Testis (tissue), 3 donors: ENCODE data around the gene ZMIZ2. TPM values are rescaled to one million over a fixed set of nuclear protein-coding genes. Genes with fewer than 3 reads are reported as not detected.
A peak's percentile ranks its signal among the peaks of the same experiment; 100 is the strongest.
"Not testable (repeated sequence)": the region's sequence is repeated elsewhere in the genome, so short reads cannot be mapped to it uniquely, and the experiment has no call there.

Experiments used
- DNase-seq: peaks from one replicate; pipeline ENCODE4 v3.0.0-alpha.2; 2019
- H3K27ac ChIP-seq, 2 donors: fragments of 200-600 bp; sonication (generic); one replicate each; pipeline ENCODE4 v1.5.1; 2019
- H3K27me3 ChIP-seq: fragments of 200-600 bp; sonication (generic); one replicate; pipeline ENCODE4 v1.5.1; 2019
- H3K36me3 ChIP-seq: fragments of 200-600 bp; sonication (generic); one replicate; pipeline ENCODE4 v1.5.1; 2017; ENCODE audit warnings: low read depth; ENCODE audit errors: missing control alignments
- H3K4me1 ChIP-seq: fragments of 200-600 bp; sonication (generic); one replicate; pipeline ENCODE4 v1.5.1; 2019
- H3K4me3 ChIP-seq, 2 donors: fragments of 200-600 bp; sonication (generic); one replicate each; pipeline ENCODE4 v1.5.1; 2017 to 2019
- H3K9me3 ChIP-seq: fragments of 200-600 bp; sonication (generic); one replicate; pipeline ENCODE4 v1.5.1; 2017
- POLR2A ChIP-seq: fragments of 450-650 bp; IDR thresholded peaks from one replicate; pipeline ENCODE4 v1.6.1; 2017; ENCODE audit warnings: antibody characterized with exemption, mild to moderate bottlenecking, moderate library complexity
- WGBS, 2 donors: methylation state at CpG; one replicate each; pipeline ENCODE4 v1.1.5; 2018; 5-methylcytosine and 5-hydroxymethylcytosine counted together
- intact Hi-C: fragments of 100-400 bp; cut with DNase I; formaldehyde crosslinking; loops from one replicate; pipeline ENCODE4 v1.15.1; 2023; ENCODE audit warnings: low total_unique reads
- polyA plus RNA-seq: library from polyadenylated mRNA; stranded (reverse); fragments of 350-450 nt; fragmentation: Illumina TruSeq; extraction: RNeasy Lipid Tissue Mini Kit (QIAGEN cat#74804); gene quantifications from one replicate; pipeline ENCODE4 v1.2.3, GENCODE V29; 2014; ENCODE audit warnings: low read depth, low replicate concordance; ENCODE audit not compliant: insufficient read depth
- total RNA-seq, 2 donors: library from RNA; depleted of rRNA; stranded (reverse); fragments of >200 nt; gene quantifications; one replicate each; pipeline ENCODE4 v1.2.3, GENCODE V29; 2016
- TF ChIP-seq, protein P1 (sequence below), 3 experiments: fragments of 450-650 bp in 2 of 3; fragments of 200-600 bp in 1 of 3; sonication (generic) in 1 of 3; IDR thresholded peaks; one replicate each; pipeline ENCODE4 v1.5.1; 2016 to 2019; ENCODE audit warnings: antibody characterized with exemption in 3 of 3, mild to moderate bottlenecking in 2 of 3, moderate library complexity in 1 of 3

The ZMIZ2 gene
- total and polyA plus RNA-seq, 3 donors from 2014 or later: 47.9 to 86.6 (median 85.9) TPM

GRCh38 chr7:44798649-44799305 is 50.1 kb downstream of the ZMIZ2 start:
- no peak overlapping the region for H3K4me3 ChIP-seq

GRCh38 chr7:44799939-44800338 is 51.3 kb downstream of the ZMIZ2 start:
- DNase-seq: no peak
- no peaks in the 10 kb centered on the region for H3K36me3 ChIP-seq
- WGBS, 2 donors: 79 to 82% methylated on average over 4 of the region's 4 CpGs
- TF ChIP-seq, protein P1, sequence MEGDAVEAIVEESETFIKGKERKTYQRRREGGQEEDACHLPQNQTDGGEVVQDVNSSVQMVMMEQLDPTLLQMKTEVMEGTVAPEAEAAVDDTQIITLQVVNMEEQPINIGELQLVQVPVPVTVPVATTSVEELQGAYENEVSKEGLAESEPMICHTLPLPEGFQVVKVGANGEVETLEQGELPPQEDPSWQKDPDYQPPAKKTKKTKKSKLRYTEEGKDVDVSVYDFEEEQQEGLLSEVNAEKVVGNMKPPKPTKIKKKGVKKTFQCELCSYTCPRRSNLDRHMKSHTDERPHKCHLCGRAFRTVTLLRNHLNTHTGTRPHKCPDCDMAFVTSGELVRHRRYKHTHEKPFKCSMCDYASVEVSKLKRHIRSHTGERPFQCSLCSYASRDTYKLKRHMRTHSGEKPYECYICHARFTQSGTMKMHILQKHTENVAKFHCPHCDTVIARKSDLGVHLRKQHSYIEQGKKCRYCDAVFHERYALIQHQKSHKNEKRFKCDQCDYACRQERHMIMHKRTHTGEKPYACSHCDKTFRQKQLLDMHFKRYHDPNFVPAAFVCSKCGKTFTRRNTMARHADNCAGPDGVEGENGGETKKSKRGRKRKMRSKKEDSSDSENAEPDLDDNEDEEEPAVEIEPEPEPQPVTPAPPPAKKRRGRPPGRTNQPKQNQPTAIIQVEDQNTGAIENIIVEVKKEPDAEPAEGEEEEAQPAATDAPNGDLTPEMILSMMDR (IDR thresholded peaks at IDR 0.05): no peak
- no peak for TF ChIP-seq POLR2A
- no peaks in the 10 kb centered on the region for H3K9me3 ChIP-seq
- peaks cover 12% of the 10 kb centered on the region for H3K4me1 ChIP-seq
- H3K27me3 ChIP-seq: no peaks in the 10 kb centered on the region
- no peak overlapping the region for H3K4me3 ChIP-seq
- H3K27ac ChIP-seq: no peak overlapping the region
- intact Hi-C loops: no loop called here

More at GRCh38 chr7:44798649-44799305, 50.1 kb downstream of the ZMIZ2 start:
- intact Hi-C loops: no loop called here
- Histone ChIP-seq H3K27me3 (no peaks in the 10 kb centered on the region), H3K36me3 (no peaks in the 10 kb centered on the region), H3K9me3 (no peaks in the 10 kb centered on the region), H3K4me1 (peaks cover 12% of the 10 kb centered on the region), H3K27ac (peak overlapping the region in 1 of 2 donors; percentile 99)
- TF ChIP-seq, protein P1 (IDR thresholded peaks at IDR 0.05): no peak
- no peak for TF ChIP-seq POLR2A
- DNase-seq: no peak
- 15 to 18% methylated on average over 2 of the region's 2 CpGs for WGBS, 2 donors

- H3K4me1 ChIP-seq: peaks cover 12% of the 10 kb centered on the region
- no peaks in the 10 kb centered on the region for H3K27me3 ChIP-seq
- DNase-seq: no peak
- H3K9me3 ChIP-seq: no peaks in the 10 kb centered on the region
- intact Hi-C loops: no loop called here
- H3K4me3 ChIP-seq: no peak overlapping the region
- WGBS, 2 donors: 82 to 91% methylated on average over 5 of the region's 5 CpGs
- no peaks in the 10 kb centered on the region for H3K36me3 ChIP-seq
- no peak for TF ChIP-seq POLR2A
- TF ChIP-seq, protein P1 (IDR thresholded peaks at IDR 0.05): no peak
- no peak overlapping the region for H3K27ac ChIP-seq
These were observed 53.2 kb downstream of the ZMIZ2 start for GRCh38 chr7:44801890-44802289.

GRCh38 chr7:44802418-44803025 is 53.9 kb downstream of the ZMIZ2 start:
- Histone ChIP-seq H3K36me3 (no peaks in the 10 kb centered on the region), H3K4me3 (no peak overlapping the region), H3K27ac (no peak overlapping the region), H3K9me3 (no peaks in the 10 kb centered on the region), H3K4me1 (peaks cover 12% of the 10 kb centered on the region), H3K27me3 (no peaks in the 10 kb centered on the region)
- TF ChIP-seq, protein P1 (IDR thresholded peaks at IDR 0.05): no peak
- DNase-seq: no peak
- 91 to 94% methylated on average over 4 to 5 of the region's 5 CpGs for WGBS, 2 donors
- intact Hi-C loops: no loop called here

DNA sequence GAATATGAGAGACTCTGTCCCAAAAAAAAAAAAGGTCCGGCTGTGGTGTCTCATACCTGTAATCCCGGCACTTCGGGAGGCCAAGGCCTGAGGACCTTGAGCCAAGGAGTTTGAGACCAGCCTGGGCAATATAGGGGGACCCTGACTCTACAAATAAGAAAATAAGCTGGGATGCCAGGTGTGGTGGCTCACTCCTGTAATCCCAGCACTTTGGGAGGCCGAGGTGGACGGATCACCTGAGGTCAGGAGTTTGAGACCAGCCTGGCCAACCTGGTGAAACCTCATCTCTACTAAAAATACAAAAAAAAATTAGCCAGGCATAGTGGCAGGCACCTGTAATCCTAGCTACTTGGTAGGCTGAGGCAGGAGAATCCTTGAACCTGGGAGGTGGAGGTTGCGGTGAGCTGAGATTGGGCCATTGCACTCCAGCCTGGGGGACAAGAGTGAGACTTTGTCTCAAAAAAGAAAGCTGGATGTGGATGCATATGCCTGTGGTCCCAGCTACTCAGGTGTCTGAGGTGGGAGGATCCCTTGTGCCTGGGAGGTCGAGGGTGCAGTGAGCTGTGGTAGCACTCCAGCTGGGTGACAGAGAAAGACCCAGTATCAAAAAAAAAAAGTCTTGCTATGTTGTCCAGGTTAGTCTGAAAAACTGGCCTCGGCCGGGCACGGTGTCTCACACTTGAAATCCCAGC is 55.3 kb downstream of the ZMIZ2 start:
- H3K4me1 ChIP-seq, intact Hi-C loops, H3K27ac ChIP-seq, H3K36me3 ChIP-seq, H3K4me3 ChIP-seq, DNase-seq, H3K27me3 ChIP-seq, H3K9me3 ChIP-seq: not testable (repeated sequence)
- WGBS, 2 donors: 90 to 95% methylated on average over 10 of the region's 10 CpGs
